ENCODE results near the gene MANEA. TPM values are rescaled to one million over a fixed set of nuclear protein-coding genes. Genes with fewer than 3 reads are reported as not detected.
A peak's percentile ranks its signal among the peaks of the same experiment; 100 is the strongest.
"Not testable (repeated sequence)": the region's sequence is repeated elsewhere in the genome, so short reads cannot be mapped to it uniquely, and the experiment has no call there.

Gene MANEA, protein sequence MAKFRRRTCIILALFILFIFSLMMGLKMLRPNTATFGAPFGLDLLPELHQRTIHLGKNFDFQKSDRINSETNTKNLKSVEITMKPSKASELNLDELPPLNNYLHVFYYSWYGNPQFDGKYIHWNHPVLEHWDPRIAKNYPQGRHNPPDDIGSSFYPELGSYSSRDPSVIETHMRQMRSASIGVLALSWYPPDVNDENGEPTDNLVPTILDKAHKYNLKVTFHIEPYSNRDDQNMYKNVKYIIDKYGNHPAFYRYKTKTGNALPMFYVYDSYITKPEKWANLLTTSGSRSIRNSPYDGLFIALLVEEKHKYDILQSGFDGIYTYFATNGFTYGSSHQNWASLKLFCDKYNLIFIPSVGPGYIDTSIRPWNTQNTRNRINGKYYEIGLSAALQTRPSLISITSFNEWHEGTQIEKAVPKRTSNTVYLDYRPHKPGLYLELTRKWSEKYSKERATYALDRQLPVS
- 10 to 100 TPM; 13.7 to 15.7 (median 14.5) TPM for total RNA-seq

DNA sequence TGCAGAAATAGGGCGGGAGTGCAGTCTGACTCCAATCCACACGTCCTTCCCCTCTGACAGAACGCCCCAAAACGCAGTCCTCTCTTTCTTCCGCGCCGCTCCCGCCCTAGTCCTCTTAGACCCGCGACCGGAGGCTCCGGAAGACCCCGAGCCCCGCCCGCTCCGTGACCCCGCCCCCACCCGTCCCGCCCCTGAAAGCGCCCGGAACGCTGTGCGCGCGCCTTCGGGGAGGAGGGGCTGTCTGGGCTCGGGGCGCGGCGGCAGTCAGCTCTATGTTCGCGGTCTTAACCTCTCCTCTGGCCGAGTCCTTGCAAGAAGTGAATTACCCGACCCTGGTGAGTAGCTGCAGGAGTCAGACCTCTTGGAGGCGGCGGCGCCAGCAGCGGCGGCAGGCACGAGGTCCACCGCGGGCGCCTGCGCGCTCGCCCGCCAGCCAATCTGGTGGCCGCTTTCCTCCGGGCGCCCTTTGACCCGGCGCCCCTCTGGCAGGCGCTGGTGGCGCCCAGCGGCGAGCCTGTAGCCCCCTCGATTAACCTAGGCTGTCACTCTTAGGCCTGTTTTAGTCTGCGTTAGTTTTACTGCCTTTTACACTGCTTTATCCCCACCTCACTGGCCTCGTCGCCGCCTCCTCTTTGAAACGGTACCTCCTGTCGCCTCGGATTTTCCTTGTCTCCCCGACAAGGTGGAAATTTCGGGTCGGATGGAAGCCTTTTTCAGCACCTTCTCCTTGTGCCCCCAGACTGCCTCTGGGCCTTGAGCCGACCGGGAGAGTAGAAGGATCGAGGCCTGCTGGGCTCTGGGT lies at the start of gene MANEA:
MANEA (plus strand) TSS at position 232 of the 802 bp plus-strand sequence. CDS start 8,905 bp downstream, outside the sequence.
- H3K4me3 Mint-ChIP-seq: peak within 1 kb of the TSS; percentile 88
- peaks cover 50% of the 10 kb centered on the region for H3K4me1 Mint-ChIP-seq (ENCODE audit: low read depth)
- peak; percentile 66 for DNase-seq
- no peaks in the 10 kb centered on the region for H3K36me3 Mint-ChIP-seq (ENCODE audit: insufficient read depth)
- ATAC-seq: peak; percentile 89 to 90
- H3K27me3 Mint-ChIP-seq (ENCODE audit: low read depth): no peaks in the 10 kb centered on the region
- no peaks in the 10 kb centered on the region for H3K9me3 Mint-ChIP-seq

DNA sequence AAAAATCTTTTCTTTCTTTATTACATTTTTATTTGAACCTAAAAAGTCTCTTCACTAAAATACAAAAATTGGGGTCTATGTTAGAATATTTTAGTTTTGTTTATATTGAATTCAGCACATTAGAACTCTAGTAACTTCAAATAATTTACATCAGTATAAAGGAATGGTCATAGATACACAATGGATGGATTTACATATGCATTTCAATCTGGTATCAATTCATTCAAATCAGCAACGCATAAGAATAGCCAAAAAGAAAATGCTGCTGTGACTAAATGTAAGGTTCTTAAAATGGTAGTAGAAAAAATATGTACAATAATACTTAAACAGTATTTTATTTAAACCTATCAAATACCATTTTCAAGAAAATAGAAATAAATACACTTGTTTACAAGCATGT lies 47.6 kb upstream of the MANEA start:
- no peak for ATAC-seq

DNA sequence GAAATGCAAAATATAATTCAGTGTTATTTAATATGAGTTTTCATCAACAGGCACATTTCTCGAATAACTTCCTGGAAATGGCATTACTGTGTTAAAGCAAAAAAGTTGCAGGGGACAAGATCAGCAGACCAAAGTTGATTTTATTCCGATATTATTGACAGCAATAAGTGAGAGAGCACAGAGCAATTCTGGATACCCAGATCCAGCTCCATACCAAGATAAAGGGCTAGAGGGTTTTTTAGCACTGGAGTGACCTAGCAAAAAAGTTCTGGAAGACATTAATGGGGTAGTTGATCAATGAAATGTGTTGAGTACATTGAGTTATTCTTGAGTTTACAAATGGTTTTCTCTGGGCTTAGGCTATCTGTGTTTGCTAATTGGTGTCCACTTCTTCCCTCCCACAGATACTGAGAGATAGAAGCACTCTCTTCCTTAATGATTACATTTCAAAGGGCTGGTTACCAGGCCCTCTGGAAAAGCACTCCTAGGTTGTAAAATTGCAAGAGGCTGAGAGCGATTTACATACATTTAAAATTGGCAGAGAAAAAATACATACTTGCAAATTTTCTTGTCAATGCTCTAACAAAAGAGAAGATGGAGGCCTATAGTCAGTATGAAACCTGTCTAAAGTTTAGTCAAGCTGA lies 47.0 kb upstream of the MANEA start:
- ATAC-seq: no peak
- Mint-ChIP-seq H3K27me3 (ENCODE audit: low read depth) (no peaks in the 10 kb centered on the region), H3K4me1 (ENCODE audit: low read depth) (no peaks in the 10 kb centered on the region), H3K36me3 (ENCODE audit: insufficient read depth) (no peaks in the 10 kb centered on the region), H3K9me3 (no peaks in the 10 kb centered on the region), H3K4me3 (no peak overlapping the region)
- DNase-seq: no peak

More for the DNA sequence above, 47.6 kb upstream of the MANEA start:
- H3K9me3 Mint-ChIP-seq: no peaks in the 10 kb centered on the region
- H3K27me3 Mint-ChIP-seq (ENCODE audit: low read depth): no peaks in the 10 kb centered on the region
- H3K4me3 Mint-ChIP-seq: no peak overlapping the region
- H3K4me1 Mint-ChIP-seq (ENCODE audit: low read depth): no peaks in the 10 kb centered on the region
- H3K36me3 Mint-ChIP-seq (ENCODE audit: insufficient read depth): no peaks in the 10 kb centered on the region
- no peak for DNase-seq

DNA sequence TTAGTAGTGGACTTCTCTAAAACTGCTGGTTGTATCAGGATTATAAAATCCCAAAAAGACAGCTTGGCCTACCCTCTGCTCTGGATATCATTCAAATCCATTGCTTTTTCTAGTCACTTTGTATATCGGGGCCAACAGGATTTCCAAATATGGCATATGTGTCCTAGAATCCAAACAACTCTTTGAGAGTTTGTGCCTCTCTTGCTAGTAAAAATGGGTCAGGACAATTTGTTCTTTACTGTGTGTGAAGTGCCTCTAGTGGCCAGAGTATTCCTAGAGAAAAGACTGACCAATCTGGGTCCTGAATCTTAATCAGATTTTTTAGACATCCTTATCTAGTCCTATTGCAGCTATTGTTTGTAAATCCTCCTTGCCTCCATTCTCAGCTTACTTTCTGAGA lies 33.5 kb upstream of the MANEA start:
- DNase-seq (no peak), ATAC-seq (no peak)
- Mint-ChIP-seq H3K4me3 (no peak overlapping the region), H3K27me3 (ENCODE audit: low read depth) (no peaks in the 10 kb centered on the region), H3K4me1 (ENCODE audit: low read depth) (no peaks in the 10 kb centered on the region), H3K36me3 (ENCODE audit: insufficient read depth) (no peaks in the 10 kb centered on the region), H3K9me3 (no peaks in the 10 kb centered on the region)

DNA sequence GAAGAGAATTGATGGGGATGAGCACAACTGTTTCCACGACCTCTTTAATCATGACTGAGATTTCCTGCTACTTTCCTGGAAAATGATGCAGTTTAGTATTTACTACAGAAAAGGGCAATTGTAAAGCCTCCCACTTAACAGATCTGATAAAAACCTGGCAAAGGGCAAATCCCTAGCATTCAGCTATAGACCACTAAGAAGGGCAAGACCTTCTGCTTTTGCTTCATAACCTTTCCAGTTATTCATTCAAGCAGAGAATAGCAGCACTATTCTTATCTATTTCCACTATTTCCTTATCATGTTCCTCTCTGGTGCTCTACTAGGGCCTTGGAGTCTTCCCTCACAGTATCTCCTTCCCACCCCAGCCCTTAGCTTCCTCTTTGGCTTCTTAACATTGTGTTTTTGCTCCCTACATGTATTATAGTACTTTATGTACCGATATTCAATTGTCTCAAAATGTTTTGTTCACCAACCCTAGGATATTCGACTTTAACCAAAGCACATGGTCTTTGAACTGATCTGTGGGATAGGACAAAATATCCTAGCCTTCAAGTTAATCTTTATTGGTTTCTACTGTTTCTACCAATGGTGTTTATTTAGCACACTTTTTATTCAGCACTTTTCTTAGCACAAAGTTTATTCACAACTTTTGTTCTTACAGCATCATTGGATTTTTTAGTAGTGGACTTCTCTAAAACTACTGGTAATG lies 32.7 kb upstream of the MANEA start:
- Mint-ChIP-seq H3K4me3 (no peak overlapping the region), H3K4me1 (ENCODE audit: low read depth) (no peaks in the 10 kb centered on the region), H3K27me3 (ENCODE audit: low read depth) (no peaks in the 10 kb centered on the region), H3K36me3 (ENCODE audit: insufficient read depth) (no peaks in the 10 kb centered on the region), H3K9me3 (no peaks in the 10 kb centered on the region)
- no peak for ATAC-seq
- DNase-seq: no peak

DNA sequence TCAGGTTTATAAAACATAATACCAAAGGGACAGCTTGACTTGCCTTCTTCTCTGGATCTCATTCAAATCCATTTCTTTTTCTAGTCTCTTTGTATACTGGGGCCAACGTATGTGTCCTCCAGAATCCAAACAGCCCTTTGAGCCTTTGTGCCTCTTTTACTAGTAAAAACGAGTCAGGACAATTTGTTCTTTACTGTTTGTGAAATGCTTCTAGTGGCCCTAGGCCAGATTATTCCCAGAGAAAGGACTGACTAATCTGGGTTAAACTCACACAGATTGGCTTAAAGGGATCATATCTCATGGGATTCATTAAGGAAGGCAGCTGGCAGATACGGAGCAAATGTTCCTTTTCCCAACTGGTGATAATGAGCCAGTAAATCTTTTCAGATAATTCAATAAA lies 32.1 kb upstream of the MANEA start:
- no peaks in the 10 kb centered on the region for H3K9me3 Mint-ChIP-seq
- ATAC-seq: no peak
- no peaks in the 10 kb centered on the region for H3K36me3 Mint-ChIP-seq (ENCODE audit: insufficient read depth)
- H3K27me3 Mint-ChIP-seq (ENCODE audit: low read depth): no peaks in the 10 kb centered on the region
- H3K4me3 Mint-ChIP-seq: no peak overlapping the region
- DNase-seq: no peak
- no peaks in the 10 kb centered on the region for H3K4me1 Mint-ChIP-seq (ENCODE audit: low read depth)

DNA sequence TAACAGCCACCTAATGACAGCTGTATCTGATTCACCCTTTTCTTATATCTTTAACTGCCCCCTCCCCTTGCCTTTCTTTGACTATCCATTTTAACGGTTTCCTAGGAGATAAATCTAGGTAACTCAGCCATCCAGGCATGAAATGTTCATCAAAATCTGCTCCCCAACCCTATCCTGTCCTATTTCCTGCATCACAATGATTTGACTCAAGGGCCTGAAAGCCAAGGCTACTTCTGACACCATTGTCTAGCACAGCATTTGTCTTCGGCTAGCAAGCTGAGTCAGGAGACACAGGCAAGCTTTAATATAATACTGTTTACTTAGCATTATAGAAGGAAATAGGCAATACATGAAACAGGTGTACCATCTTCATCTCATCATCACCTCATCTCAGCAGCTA lies 31.6 kb upstream of the MANEA start:
- no peak for ATAC-seq
- DNase-seq: no peak
- Mint-ChIP-seq H3K4me3 (no peak overlapping the region), H3K36me3 (ENCODE audit: insufficient read depth) (no peaks in the 10 kb centered on the region), H3K4me1 (ENCODE audit: low read depth) (no peaks in the 10 kb centered on the region), H3K27me3 (ENCODE audit: low read depth) (no peaks in the 10 kb centered on the region), H3K9me3 (no peaks in the 10 kb centered on the region)

DNA sequence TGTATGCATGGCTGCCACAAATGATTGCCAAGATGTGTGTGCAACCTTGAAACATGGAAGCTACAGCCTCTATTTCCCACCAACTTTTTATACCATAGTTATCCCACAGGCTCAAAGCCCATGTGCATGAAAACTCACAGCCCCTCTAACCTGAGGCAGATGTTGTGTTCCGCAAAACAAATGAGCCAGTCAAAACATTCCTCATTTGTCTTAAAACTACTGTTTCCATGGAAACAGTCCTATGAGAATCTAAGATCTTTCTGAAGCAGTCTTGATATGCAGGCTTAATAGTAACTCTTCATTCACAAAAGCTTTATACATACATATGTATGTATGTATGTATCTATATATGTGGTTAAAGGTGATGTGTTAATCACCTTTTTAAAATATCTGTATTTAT lies 31.2 kb upstream of the MANEA start:
- no peaks in the 10 kb centered on the region for H3K27me3 Mint-ChIP-seq (ENCODE audit: low read depth)
- ATAC-seq (no peak), DNase-seq (no peak)
- no peaks in the 10 kb centered on the region for H3K4me1 Mint-ChIP-seq (ENCODE audit: low read depth)
- H3K36me3 Mint-ChIP-seq (ENCODE audit: insufficient read depth): no peaks in the 10 kb centered on the region
- no peaks in the 10 kb centered on the region for H3K9me3 Mint-ChIP-seq
- H3K4me3 Mint-ChIP-seq: no peak overlapping the region

DNA sequence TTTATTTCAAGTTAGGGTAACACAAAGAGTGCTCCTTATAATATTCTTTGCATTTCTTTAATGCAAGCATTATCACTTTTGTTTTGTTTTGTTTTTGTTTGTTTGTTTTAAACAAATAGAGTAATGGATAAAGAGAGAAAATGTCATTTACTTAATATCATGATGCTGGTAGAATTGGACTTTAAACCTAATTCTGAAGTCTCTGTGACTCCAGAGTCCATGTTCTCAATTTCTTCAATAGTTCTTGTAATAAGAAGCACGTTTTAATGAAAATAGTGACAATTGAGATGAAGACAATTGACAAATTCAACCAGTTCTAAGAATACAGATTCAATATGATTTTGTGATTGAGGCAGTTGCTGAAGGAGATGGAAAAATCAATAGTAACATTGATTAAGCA lies 30.3 kb upstream of the MANEA start:
- Mint-ChIP-seq H3K36me3 (ENCODE audit: insufficient read depth) (no peaks in the 10 kb centered on the region), H3K4me3 (no peak overlapping the region), H3K4me1 (ENCODE audit: low read depth) (no peaks in the 10 kb centered on the region), H3K9me3 (no peaks in the 10 kb centered on the region), H3K27me3 (ENCODE audit: low read depth) (no peaks in the 10 kb centered on the region)
- ATAC-seq (no peak), DNase-seq (no peak)

DNA sequence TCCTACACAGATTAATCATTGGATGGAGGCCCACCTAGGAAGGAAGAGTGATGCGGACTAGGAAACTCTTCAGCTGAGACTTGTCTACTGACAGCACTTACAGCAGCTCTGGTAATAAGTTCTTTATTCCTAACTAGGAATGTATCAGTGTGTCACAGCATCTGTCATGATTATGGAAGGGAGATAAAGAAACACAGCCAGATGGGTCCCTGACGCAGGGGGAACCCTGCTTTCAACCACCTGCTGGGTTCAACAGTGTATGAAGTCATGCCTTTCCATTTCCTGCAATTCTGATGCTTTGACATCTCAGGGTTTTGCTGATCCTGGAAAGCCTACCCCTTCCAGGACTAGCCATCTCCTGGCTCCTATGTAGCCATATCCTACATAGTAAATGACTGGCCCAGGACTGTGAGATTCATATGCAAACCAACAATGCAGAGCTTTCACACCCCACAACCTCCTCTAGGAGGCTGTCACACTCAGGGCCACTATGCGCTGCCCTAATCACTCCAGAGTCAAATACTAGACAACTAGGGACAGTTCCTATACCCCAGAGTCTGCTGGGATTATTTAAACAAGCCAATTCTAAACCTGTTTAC lies 29.0 kb upstream of the MANEA start:
- Mint-ChIP-seq H3K4me3 (no peak overlapping the region), H3K9me3 (peaks cover 3% of the 10 kb centered on the region), H3K27me3 (ENCODE audit: low read depth) (no peaks in the 10 kb centered on the region), H3K4me1 (ENCODE audit: low read depth) (no peaks in the 10 kb centered on the region), H3K36me3 (ENCODE audit: insufficient read depth) (no peaks in the 10 kb centered on the region)
- ATAC-seq (no peak), DNase-seq (no peak)

DNA sequence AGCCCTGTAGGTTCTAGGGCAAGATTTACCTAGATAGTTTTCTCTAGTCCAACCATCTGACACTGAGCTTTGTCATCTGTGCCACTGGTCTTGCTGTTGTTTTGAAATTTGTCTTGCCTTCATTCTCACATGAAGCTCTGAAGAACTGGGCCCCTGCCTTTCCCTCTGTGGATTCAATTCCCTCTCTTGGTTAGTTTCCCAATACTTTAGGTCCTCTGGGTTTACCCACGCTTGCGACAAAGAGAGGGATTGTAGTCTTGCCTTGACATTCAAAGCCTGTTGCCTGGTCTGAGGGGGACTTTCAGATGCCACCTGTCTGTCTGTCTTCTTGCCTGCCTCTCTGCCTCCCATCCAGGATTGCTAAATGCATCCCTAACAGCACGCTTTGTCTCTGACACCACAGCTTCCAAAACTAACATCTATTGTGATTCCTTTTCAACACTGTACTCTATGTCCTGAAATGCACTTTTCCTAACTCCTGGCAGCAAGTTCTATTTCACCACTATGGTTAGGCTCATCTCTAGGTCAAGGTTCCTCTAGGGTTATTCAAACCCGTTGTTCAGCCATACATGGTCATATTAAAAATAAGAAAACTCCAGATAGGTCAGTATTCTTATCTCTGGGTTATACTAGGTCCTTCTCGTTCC lies 25.5 kb upstream of the MANEA start:
- DNase-seq (no peak), ATAC-seq (no peak)
- H3K9me3 Mint-ChIP-seq: peaks cover 18% of the 10 kb centered on the region
- H3K36me3 Mint-ChIP-seq (ENCODE audit: insufficient read depth): peaks cover 6% of the 10 kb centered on the region
- no peak overlapping the region for H3K4me3 Mint-ChIP-seq
- peaks cover 2% of the 10 kb centered on the region for H3K27me3 Mint-ChIP-seq (ENCODE audit: low read depth)
- no peaks in the 10 kb centered on the region for H3K4me1 Mint-ChIP-seq (ENCODE audit: low read depth)

DNA sequence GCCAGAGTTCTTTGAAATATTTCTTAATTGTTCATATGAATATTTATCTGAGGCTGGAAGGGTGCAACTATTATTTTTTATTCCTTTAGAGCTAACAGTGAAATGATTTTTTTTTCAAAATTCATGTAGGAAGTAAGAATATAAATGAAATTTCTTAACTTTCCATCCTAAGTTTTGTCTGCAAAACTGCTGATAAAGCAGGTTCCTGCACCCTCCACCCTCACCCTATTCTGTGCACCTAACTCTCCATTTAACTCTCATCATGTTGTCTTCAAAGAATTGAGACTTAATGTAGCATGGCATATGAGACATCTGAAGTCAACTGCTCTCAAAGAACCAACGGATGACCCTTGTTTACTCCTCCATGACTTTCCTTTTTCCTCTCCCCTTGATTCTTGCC lies 23.5 kb upstream of the MANEA start:
- ATAC-seq: no peak
- peaks cover 18% of the 10 kb centered on the region for H3K9me3 Mint-ChIP-seq
- H3K36me3 Mint-ChIP-seq (ENCODE audit: insufficient read depth): peaks cover 9% of the 10 kb centered on the region
- H3K27me3 Mint-ChIP-seq (ENCODE audit: low read depth): peaks cover 2% of the 10 kb centered on the region
- DNase-seq: no peak
- no peak overlapping the region for H3K4me3 Mint-ChIP-seq
- no peaks in the 10 kb centered on the region for H3K4me1 Mint-ChIP-seq (ENCODE audit: low read depth)

DNA sequence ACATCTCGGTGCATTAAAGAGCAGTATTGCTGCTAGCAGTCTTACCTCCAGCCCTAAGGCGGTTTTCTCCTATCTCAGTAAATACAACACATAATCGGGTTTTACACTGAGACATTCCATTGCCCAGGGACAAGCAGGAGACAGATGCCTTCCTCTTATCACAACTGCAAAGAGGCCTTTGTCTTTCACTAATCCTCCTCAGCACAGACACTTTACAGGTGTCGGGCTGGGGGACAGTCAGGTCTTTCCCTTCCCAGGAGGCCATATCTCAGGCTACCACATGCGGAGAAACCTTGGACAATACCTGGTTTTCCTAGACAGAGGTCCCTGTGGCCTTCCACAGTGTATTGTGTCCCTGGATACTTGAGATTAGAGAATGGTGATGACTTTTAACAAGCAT lies 16.4 kb upstream of the MANEA start:
- not testable (repeated sequence) for H3K9me3 Mint-ChIP-seq; ATAC-seq; DNase-seq; H3K4me3 Mint-ChIP-seq; H3K27me3 Mint-ChIP-seq (ENCODE audit: low read depth); H3K4me1 Mint-ChIP-seq (ENCODE audit: low read depth)
- H3K36me3 Mint-ChIP-seq (ENCODE audit: insufficient read depth): peaks cover 11% of the 10 kb centered on the region
